ENCODE data around the gene LCN2.
"Not testable (repeated sequence)": the region's sequence is repeated elsewhere in the genome, so short reads cannot be mapped to it uniquely, and the experiment has no call there.

DNA sequence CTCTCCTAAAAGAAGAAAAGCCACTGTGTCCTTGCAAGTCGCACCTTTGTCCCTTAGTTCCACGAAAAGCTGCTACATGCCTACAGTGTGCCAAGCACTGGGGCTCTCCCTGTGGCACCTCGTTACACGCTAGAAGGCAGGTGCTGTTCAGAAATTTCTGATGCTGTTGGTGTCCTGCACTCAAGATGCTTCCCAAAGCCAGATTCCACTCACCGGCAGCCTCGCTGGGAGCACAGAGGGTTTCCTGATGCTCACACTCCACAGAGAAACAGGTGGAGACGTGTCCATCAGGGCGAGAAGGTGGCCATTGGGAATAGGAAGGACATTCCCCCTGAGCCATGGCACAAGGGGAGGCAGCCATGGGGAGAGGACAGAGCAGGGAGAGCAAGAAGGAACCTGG is 17.9 kb upstream of the LCN2 start:
- TF ChIP-seq GABPA (tag; conservative IDR thresholded peaks at IDR 0.05; ENCODE audit: low read depth); EP300 (IDR thresholded peaks at IDR 0.05; ENCODE audit: low read length); ATF2 (CRISPR knock-in tag; IDR thresholded peaks at IDR 0.05); FOXJ3 (CRISPR knock-in tag; IDR thresholded peaks at IDR 0.05): not testable (repeated sequence)
- TF ChIP-seq, protein P1, sequence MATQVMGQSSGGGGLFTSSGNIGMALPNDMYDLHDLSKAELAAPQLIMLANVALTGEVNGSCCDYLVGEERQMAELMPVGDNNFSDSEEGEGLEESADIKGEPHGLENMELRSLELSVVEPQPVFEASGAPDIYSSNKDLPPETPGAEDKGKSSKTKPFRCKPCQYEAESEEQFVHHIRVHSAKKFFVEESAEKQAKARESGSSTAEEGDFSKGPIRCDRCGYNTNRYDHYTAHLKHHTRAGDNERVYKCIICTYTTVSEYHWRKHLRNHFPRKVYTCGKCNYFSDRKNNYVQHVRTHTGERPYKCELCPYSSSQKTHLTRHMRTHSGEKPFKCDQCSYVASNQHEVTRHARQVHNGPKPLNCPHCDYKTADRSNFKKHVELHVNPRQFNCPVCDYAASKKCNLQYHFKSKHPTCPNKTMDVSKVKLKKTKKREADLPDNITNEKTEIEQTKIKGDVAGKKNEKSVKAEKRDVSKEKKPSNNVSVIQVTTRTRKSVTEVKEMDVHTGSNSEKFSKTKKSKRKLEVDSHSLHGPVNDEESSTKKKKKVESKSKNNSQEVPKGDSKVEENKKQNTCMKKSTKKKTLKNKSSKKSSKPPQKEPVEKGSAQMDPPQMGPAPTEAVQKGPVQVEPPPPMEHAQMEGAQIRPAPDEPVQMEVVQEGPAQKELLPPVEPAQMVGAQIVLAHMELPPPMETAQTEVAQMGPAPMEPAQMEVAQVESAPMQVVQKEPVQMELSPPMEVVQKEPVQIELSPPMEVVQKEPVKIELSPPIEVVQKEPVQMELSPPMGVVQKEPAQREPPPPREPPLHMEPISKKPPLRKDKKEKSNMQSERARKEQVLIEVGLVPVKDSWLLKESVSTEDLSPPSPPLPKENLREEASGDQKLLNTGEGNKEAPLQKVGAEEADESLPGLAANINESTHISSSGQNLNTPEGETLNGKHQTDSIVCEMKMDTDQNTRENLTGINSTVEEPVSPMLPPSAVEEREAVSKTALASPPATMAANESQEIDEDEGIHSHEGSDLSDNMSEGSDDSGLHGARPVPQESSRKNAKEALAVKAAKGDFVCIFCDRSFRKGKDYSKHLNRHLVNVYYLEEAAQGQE (IDR thresholded peaks at IDR 0.05; ENCODE audit: borderline replicate concordance), result not testable (repeated sequence)
- TF ChIP-seq, protein P1 (CRISPR knock-in tag; IDR thresholded peaks at IDR 0.05; ENCODE audit: low read depth), result not testable (repeated sequence)
